GM12878 (cell line): ENCODE results near the gene CACNA1G. TPM values are rescaled to one million over a fixed set of nuclear protein-coding genes. Genes with fewer than 3 reads are reported as not detected.

Experiments
- CREM ChIP-seq: IDR thresholded peaks from 2 replicates; pipeline ENCODE4 v1.6.1; 2014; ENCODE audit warnings: antibody characterized with exemption, low read depth
- EED ChIP-seq: sonication (generic); IDR thresholded peaks from 2 replicates; pipeline ENCODE4 v1.6.1; 2016; ENCODE audit warnings: antibody characterized with exemption, low read depth
- FOXK2 ChIP-seq: fragments of 450-650 bp; IDR thresholded peaks from 2 replicates; pipeline ENCODE4 v1.6.1; 2017; ENCODE audit warnings: mild to moderate bottlenecking, moderate library complexity
- MEF2A ChIP-seq: IDR thresholded peaks from 2 replicates; pipeline ENCODE4 v1.6.1; 2011; ENCODE audit warnings: low read depth, mild to moderate bottlenecking, low read length, moderate library complexity; ENCODE audit not compliant: insufficient read depth
- MEF2B ChIP-seq: fragments of 450-650 bp; IDR thresholded peaks from 2 replicates; pipeline ENCODE4 v1.6.1; 2018; ENCODE audit warnings: mild to moderate bottlenecking, moderate library complexity; ENCODE audit not compliant: partially characterized antibody, poor library complexity, severe bottlenecking
- NFXL1 ChIP-seq: fragments of 450-650 bp; IDR thresholded peaks from 2 replicates; pipeline ENCODE4 v1.6.1; 2017; ENCODE audit warnings: antibody characterized with exemption, mild to moderate bottlenecking, borderline replicate concordance
- SIX5 ChIP-seq: IDR thresholded peaks from 2 replicates; pipeline ENCODE4 v1.6.1; 2011; ENCODE audit warnings: mild to moderate bottlenecking, low read depth, low read length, moderate library complexity; ENCODE audit not compliant: severe bottlenecking
- STAT1 ChIP-seq: fragments of 450-650 bp; conservative IDR thresholded peaks from 2 replicates; pipeline ENCODE4 v1.6.1; 2014; ENCODE audit warnings: antibody characterized with exemption, mild to moderate bottlenecking
- YBX1 ChIP-seq: fragments of 450-650 bp; IDR thresholded peaks from 2 replicates; pipeline ENCODE4 v1.6.1; 2016; ENCODE audit warnings: antibody characterized with exemption
- polyA plus RNA-seq, 11 experiments: library from polyadenylated mRNA; depleted of rRNA in 4 of 11; unstranded in 6 of 11; stranded (reverse) in 5 of 11; fragments of >200 nt; fragmentation: Nextera tagmentation in 4 of 11; fragmentation: Illumina TruSeq in 1 of 11; extraction: Ambion mirVana in 4 of 11; extraction: Trizol in 1 of 11; gene quantifications; 1 replicate in 1 of 11; 2 replicates in 10 of 11; pipeline versions ENCODE4 v1.2.1 to v1.2.3, GENCODE V29; 2011 to 2016; ENCODE audit warnings: inconsistent platforms in 2 of 11, missing spikeins in 2 of 11, low read depth in 1 of 11
- total RNA-seq, 4 experiments: library from RNA; depleted of rRNA in 3 of 4; stranded (reverse); fragments of >200 nt in 3 of 4; fragmentation: Illumina TruSeq in 1 of 4; extraction: Trizol in 1 of 4; gene quantifications; 2 replicates each; pipeline versions ENCODE4 v1.2.1 to v1.2.3, GENCODE V29; 2013 to 2021
- TF ChIP-seq, protein P1 (sequence below): fragments of 450-650 bp; conservative IDR thresholded peaks from 2 replicates; pipeline ENCODE4 v1.6.1; 2017; ENCODE audit warnings: mild to moderate bottlenecking, moderate library complexity
- TF ChIP-seq, protein P2 (sequence below): fragments of 450-650 bp; IDR thresholded peaks from 2 replicates; pipeline ENCODE4 v1.6.1; 2018; ENCODE audit warnings: borderline replicate concordance, mild to moderate bottlenecking; ENCODE audit not compliant: partially characterized antibody
- TF ChIP-seq, protein P3 (sequence below): fragments of 450-650 bp; IDR thresholded peaks from 2 replicates; pipeline ENCODE4 v1.6.1; 2014; ENCODE audit warnings: mild to moderate bottlenecking
- TF ChIP-seq, protein P4 (sequence below): IDR thresholded peaks from 2 replicates; pipeline ENCODE4 v1.6.1; 2011; ENCODE audit warnings: low read depth, low read length, improper control_type of control experiment, borderline replicate concordance
- TF ChIP-seq, protein P5 (sequence below): IDR thresholded peaks from 2 replicates; pipeline ENCODE4 v1.6.1; 2012; ENCODE audit warnings: low read length, inconsistent platforms
- TF ChIP-seq, protein P6 (sequence below): fragments of 450-650 bp; formaldehyde crosslinking; IDR thresholded peaks from 2 replicates; pipeline ENCODE4 v1.4.0; 2022; ENCODE audit warnings: mild to moderate bottlenecking, moderate library complexity
- TF ChIP-seq, protein P7 (sequence below): IDR thresholded peaks from 2 replicates; pipeline ENCODE4 v1.6.1; 2011; ENCODE audit warnings: low read depth, mild to moderate bottlenecking, low read length, moderate library complexity, borderline replicate concordance; ENCODE audit errors: extremely low read depth

The CACNA1G gene
- total and polyA plus RNA-seq, 10 of the 15 experiments (the other 5 are each of a cell fraction or from before 2014, with no cell fraction given) = 0.03 to 0.15 TPM; not detected in 8

DNA sequence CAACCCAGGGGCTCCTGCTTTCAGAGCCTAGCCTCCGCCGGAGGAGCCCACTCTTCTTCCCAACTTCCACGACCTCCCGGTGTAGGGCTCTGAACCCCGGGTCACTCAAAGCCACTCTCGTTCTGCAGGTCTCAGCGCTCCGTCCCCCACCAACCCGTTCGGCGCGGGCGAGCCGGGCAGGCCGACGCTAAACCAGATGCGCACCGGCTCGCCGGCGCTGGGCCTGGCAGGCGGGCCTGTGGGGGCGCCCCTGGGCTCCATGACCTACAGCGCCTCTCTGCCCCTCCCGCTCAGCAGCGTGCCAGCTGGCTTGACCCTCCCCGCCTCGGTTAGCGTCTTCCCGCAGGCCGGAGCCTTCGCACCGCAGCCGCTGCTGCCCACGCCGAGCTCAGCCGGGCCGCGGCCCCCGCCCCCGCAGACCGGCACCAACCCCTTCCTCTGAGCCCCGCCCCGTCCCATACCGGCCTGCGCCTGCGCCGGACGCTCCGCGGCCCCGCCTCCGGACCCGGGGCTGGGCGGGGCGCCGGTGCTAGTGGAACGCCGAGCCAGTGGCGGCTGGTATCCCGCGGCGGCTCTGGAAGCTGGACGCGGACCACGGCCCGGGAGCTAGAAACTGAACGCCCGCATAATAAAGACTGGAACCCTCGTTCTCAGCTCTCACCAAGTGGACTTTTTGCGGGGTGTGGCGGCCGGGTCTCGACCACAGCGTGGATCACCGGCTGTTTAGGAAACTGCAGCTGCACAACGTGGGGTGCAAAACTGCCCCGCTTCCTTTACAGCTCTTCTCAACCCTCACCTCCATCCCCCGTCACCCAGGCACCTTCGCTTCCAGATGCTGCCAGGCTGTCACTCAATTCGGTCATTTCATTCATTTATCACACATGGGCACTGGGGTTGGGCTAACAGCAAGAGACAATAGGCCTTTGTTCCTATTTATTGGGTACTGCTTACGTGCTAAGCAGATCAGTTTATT lies 18.5 kb upstream of the CACNA1G start (continued):
- TF ChIP-seq, protein P1, sequence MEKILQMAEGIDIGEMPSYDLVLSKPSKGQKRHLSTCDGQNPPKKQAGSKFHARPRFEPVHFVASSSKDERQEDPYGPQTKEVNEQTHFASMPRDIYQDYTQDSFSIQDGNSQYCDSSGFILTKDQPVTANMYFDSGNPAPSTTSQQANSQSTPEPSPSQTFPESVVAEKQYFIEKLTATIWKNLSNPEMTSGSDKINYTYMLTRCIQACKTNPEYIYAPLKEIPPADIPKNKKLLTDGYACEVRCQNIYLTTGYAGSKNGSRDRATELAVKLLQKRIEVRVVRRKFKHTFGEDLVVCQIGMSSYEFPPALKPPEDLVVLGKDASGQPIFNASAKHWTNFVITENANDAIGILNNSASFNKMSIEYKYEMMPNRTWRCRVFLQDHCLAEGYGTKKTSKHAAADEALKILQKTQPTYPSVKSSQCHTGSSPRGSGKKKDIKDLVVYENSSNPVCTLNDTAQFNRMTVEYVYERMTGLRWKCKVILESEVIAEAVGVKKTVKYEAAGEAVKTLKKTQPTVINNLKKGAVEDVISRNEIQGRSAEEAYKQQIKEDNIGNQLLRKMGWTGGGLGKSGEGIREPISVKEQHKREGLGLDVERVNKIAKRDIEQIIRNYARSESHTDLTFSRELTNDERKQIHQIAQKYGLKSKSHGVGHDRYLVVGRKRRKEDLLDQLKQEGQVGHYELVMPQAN = peak; percentile 62; the same call in 1 of the 2 replicates
- TF ChIP-seq CREM (no peak), EED (no peak), FOXK2 (no peak), MEF2B (peak; percentile 23), STAT1 (no peak), NFXL1 (no peak), SIX5 (no peak), YBX1 (no peak), MEF2A (no peak)
- TF ChIP-seq, protein P2, sequence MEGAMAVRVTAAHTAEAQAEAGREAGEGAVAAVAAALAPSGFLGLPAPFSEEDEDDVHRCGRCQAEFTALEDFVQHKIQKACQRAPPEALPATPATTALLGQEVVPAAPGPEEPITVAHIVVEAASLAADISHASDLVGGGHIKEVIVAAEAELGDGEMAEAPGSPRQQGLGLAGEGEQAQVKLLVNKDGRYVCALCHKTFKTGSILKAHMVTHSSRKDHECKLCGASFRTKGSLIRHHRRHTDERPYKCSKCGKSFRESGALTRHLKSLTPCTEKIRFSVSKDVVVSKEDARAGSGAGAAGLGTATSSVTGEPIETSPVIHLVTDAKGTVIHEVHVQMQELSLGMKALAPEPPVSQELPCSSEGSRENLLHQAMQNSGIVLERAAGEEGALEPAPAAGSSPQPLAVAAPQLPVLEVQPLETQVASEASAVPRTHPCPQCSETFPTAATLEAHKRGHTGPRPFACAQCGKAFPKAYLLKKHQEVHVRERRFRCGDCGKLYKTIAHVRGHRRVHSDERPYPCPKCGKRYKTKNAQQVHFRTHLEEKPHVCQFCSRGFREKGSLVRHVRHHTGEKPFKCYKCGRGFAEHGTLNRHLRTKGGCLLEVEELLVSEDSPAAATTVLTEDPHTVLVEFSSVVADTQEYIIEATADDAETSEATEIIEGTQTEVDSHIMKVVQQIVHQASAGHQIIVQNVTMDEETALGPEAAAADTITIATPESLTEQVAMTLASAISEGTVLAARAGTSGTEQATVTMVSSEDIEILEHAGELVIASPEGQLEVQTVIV = no peak
- TF ChIP-seq, protein P3, sequence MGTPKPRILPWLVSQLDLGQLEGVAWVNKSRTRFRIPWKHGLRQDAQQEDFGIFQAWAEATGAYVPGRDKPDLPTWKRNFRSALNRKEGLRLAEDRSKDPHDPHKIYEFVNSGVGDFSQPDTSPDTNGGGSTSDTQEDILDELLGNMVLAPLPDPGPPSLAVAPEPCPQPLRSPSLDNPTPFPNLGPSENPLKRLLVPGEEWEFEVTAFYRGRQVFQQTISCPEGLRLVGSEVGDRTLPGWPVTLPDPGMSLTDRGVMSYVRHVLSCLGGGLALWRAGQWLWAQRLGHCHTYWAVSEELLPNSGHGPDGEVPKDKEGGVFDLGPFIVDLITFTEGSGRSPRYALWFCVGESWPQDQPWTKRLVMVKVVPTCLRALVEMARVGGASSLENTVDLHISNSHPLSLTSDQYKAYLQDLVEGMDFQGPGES = no peak
- TF ChIP-seq, protein P4, sequence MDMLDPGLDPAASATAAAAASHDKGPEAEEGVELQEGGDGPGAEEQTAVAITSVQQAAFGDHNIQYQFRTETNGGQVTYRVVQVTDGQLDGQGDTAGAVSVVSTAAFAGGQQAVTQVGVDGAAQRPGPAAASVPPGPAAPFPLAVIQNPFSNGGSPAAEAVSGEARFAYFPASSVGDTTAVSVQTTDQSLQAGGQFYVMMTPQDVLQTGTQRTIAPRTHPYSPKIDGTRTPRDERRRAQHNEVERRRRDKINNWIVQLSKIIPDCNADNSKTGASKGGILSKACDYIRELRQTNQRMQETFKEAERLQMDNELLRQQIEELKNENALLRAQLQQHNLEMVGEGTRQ = no peak
- TF ChIP-seq, protein P5, sequence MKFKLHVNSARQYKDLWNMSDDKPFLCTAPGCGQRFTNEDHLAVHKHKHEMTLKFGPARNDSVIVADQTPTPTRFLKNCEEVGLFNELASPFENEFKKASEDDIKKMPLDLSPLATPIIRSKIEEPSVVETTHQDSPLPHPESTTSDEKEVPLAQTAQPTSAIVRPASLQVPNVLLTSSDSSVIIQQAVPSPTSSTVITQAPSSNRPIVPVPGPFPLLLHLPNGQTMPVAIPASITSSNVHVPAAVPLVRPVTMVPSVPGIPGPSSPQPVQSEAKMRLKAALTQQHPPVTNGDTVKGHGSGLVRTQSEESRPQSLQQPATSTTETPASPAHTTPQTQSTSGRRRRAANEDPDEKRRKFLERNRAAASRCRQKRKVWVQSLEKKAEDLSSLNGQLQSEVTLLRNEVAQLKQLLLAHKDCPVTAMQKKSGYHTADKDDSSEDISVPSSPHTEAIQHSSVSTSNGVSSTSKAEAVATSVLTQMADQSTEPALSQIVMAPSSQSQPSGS = no peak
- TF ChIP-seq, protein P6, sequence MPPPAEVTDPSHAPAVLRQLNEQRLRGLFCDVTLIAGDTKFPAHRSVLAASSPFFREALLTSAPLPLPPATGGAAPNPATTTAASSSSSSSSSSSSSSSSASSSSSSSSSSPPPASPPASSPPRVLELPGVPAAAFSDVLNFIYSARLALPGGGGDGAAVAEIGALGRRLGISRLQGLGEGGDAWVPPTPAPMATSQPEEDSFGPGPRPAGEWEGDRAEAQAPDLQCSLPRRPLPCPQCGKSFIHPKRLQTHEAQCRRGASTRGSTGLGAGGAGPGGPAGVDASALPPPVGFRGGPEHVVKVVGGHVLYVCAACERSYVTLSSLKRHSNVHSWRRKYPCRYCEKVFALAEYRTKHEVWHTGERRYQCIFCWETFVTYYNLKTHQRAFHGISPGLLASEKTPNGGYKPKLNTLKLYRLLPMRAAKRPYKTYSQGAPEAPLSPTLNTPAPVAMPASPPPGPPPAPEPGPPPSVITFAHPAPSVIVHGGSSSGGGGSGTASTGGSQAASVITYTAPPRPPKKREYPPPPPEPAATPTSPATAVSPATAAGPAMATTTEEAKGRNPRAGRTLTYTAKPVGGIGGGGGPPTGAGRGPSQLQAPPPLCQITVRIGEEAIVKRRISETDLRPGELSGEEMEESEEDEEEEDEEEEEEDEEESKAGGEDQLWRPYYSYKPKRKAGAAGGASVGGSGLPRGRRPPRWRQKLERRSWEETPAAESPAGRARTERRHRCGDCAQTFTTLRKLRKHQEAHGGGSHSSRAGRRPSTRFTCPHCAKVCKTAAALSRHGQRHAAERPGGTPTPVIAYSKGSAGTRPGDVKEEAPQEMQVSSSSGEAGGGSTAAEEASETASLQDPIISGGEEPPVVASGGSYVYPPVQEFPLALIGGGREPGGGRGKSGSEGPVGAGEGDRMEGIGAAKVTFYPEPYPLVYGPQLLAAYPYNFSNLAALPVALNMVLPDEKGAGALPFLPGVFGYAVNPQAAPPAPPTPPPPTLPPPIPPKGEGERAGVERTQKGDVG (CRISPR knock-in tag) = no peak
- TF ChIP-seq, protein P7, sequence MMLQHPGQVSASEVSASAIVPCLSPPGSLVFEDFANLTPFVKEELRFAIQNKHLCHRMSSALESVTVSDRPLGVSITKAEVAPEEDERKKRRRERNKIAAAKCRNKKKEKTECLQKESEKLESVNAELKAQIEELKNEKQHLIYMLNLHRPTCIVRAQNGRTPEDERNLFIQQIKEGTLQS = no peak
